GM19043 (cell line): ENCODE results near the gene CLEC12A.
"Not testable (repeated sequence)": the region's sequence is repeated elsewhere in the genome, so short reads cannot be mapped to it uniquely, and the experiment has no call there.

Experiments
- ATAC-seq: cut with Tn5 transposase; IDR thresholded peaks from one replicate; pipeline ENCODE4 v1.9.1; 2021; ENCODE audit warnings: low read depth; ENCODE audit not compliant: unreplicated experiment

CLEC12A gene

GRCh38 chr12:9961901-9962300 is 9.3 kb upstream of the CLEC12A start:
- ATAC-seq = no peak

GRCh38 chr12:9969673-9970072 is 1.5 kb upstream of the CLEC12A start:
- no peak for ATAC-seq

GRCh38 chr12:9973949-9974348 is 2.7 kb downstream of the CLEC12A start:
- ATAC-seq = no peak

- ATAC-seq = not testable (repeated sequence)
Observed at GRCh38 chr12:9974731-9975130, 3.5 kb downstream of the CLEC12A start.

GRCh38 chr12:9975614-9976013 is 4.4 kb downstream of the CLEC12A start:
- no peak for ATAC-seq

GRCh38 chr12:9976626-9977025 is 5.4 kb downstream of the CLEC12A start:
- not testable (repeated sequence) for ATAC-seq

- ATAC-seq = no peak
Observed at GRCh38 chr12:9977916-9978315, 6.7 kb downstream of the CLEC12A start.

GRCh38 chr12:9980126-9980525 is 8.9 kb downstream of the CLEC12A start:
- no peak for ATAC-seq

GRCh38 chr12:9991876-9992275 is 20.7 kb downstream of the CLEC12A start:
- no peak for ATAC-seq

GRCh38 chr12:9992296-9992695 is 21.1 kb downstream of the CLEC12A start:
- no peak for ATAC-seq

GRCh38 chr12:9999016-9999415 is 27.8 kb downstream of the CLEC12A start, which contains the start of gene CLEC1B:
Gene CLEC1B (minus strand): TSS chr12:9999121. CDS start chr12:9999100, 21 bp downstream.
- ATAC-seq = no peak

- ATAC-seq = no peak
Observed at GRCh38 chr12:10001171-10001776, 30.1 kb downstream of the CLEC12A start.

GRCh38 chr12:10012630-10013330 is 41.6 kb downstream of the CLEC12A start:
- no peak for ATAC-seq

- no peak for ATAC-seq
Observed at GRCh38 chr12:10015450-10015849, 44.2 kb downstream of the CLEC12A start.

- no peak for ATAC-seq
Observed at GRCh38 chr12:10016881-10017280, 45.7 kb downstream of the CLEC12A start.

- no peak for ATAC-seq
Observed at GRCh38 chr12:10018386-10018785, 47.2 kb downstream of the CLEC12A start.

GRCh38 chr12:10021342-10021741 is 50.1 kb downstream of the CLEC12A start:
- ATAC-seq = no peak

GRCh38 chr12:10025236-10025635 is 54.0 kb downstream of the CLEC12A start:
- no peak for ATAC-seq

- not testable (repeated sequence) for ATAC-seq
Observed at GRCh38 chr12:10026666-10027065, 55.5 kb downstream of the CLEC12A start.

- no peak for ATAC-seq
Observed at GRCh38 chr12:10027311-10027710, 56.1 kb downstream of the CLEC12A start.

GRCh38 chr12:10027721-10028120 is 56.5 kb downstream of the CLEC12A start:
- no peak for ATAC-seq

- no peak for ATAC-seq
Observed at GRCh38 chr12:10030446-10030845, 59.2 kb downstream of the CLEC12A start, which contains the start of gene CLEC9A. Gene CLEC9A (plus strand): TSS chr12:10030682. CDS start chr12:10052688, 22,006 bp downstream.
